Testis (tissue), 2 donors: ENCODE data around the gene TARBP2.
A peak's percentile ranks its signal among the peaks of the same experiment; 100 is the strongest.

Experiments used
- POLR2A ChIP-seq: fragments of 450-650 bp; IDR thresholded peaks from one replicate; pipeline ENCODE4 v1.6.1; 2017; ENCODE audit warnings: antibody characterized with exemption, mild to moderate bottlenecking, moderate library complexity
- TF ChIP-seq, protein P1 (sequence below), 3 experiments: fragments of 450-650 bp in 2 of 3; fragments of 200-600 bp in 1 of 3; sonication (generic) in 1 of 3; IDR thresholded peaks; one replicate each; pipeline ENCODE4 v1.5.1; 2016 to 2019; ENCODE audit warnings: antibody characterized with exemption in 3 of 3, mild to moderate bottlenecking in 2 of 3, moderate library complexity in 1 of 3

GRCh38 chr12:53451661-53452158 is 49.4 kb upstream of the TARBP2 start, which contains the start of gene PCBP2:
- TF ChIP-seq, protein P1, sequence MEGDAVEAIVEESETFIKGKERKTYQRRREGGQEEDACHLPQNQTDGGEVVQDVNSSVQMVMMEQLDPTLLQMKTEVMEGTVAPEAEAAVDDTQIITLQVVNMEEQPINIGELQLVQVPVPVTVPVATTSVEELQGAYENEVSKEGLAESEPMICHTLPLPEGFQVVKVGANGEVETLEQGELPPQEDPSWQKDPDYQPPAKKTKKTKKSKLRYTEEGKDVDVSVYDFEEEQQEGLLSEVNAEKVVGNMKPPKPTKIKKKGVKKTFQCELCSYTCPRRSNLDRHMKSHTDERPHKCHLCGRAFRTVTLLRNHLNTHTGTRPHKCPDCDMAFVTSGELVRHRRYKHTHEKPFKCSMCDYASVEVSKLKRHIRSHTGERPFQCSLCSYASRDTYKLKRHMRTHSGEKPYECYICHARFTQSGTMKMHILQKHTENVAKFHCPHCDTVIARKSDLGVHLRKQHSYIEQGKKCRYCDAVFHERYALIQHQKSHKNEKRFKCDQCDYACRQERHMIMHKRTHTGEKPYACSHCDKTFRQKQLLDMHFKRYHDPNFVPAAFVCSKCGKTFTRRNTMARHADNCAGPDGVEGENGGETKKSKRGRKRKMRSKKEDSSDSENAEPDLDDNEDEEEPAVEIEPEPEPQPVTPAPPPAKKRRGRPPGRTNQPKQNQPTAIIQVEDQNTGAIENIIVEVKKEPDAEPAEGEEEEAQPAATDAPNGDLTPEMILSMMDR (IDR thresholded peaks at IDR 0.05): peak; percentile 82 to 98 (median 97)
- no peak for TF ChIP-seq POLR2A
